ENCODE data around the gene ZNF644. TPM values are rescaled to one million over a fixed set of nuclear protein-coding genes. Genes with fewer than 3 reads are reported as not detected.

The ZNF644 gene
- total and polyA plus RNA-seq, 2 donors (not counting 1 experiment from before 2014, with no cell fraction given), result 9.6 to 124 TPM

GRCh38 chr1:91031081-91031480 lies 9.2 kb upstream of the ZNF644 start:
- Histone ChIP-seq H3K9me3 (ENCODE audit: control extremely low read depth in 1 of 3, control insufficient read depth in 2 of 3, insufficient read depth in 1 of 3, low read length in 2 of 3) (peaks cover 0 to 1% (median 0%) of the 10 kb centered on the region in 3 donors), H3K4me3 (ENCODE audit: control extremely low read depth in 1 of 5, extremely low read depth in 1 of 5, insufficient read depth in 1 of 5, low read depth in 2 of 5, low read length in 4 of 5) (no peak overlapping the region), H3K27me3 (replicated peaks in 1 of 4; ENCODE audit: control extremely low read depth in 1 of 4, control insufficient read depth in 3 of 4, insufficient read depth in 4 of 4, low read length in 3 of 4) (peaks cover 0 to 5% (median 0%) of the 10 kb centered on the region in 4 experiments), H3K4me2 (replicated peaks; ENCODE audit: low read depth, low read length, poor library complexity, severe bottlenecking) (no peak overlapping the region), H3K4me1 (ENCODE audit: control insufficient read depth in 2 of 2, insufficient read depth in 2 of 2, low read length in 2 of 2) (no peaks in the 10 kb centered on the region), H3K79me2 (ENCODE audit: control insufficient read depth, insufficient read depth, low read length) (no peaks in the 10 kb centered on the region), H3K36me3 (replicated peaks in 1 of 2; ENCODE audit: control extremely low read depth in 1 of 2, control insufficient read depth in 1 of 2, extremely low read depth in 1 of 2, insufficient read depth in 2 of 2, low read length in 1 of 2) (no peaks in the 10 kb centered on the region), H2AFZ (ENCODE audit: insufficient read depth, low read depth, low read length, poor library complexity, severe bottlenecking) (no peak overlapping the region), H4K20me1 (ENCODE audit: control insufficient read depth, insufficient read depth, low read length, poor library complexity, severe bottlenecking) (no peaks in the 10 kb centered on the region), H3K27ac (ENCODE audit: low read length in 2 of 2) (no peak overlapping the region), H3K9ac (ENCODE audit: low read length) (no peak overlapping the region)
- TF ChIP-seq CTCF (IDR thresholded peaks at IDR 0.05) (no peak), EZH2 (IDR thresholded peaks at IDR 0.05; ENCODE audit: borderline replicate concordance, insufficient read depth, low read depth, low read length, poor library complexity, severe bottlenecking) (no peak)
- DNase-seq (no peak), ATAC-seq (ENCODE audit: low read depth) (no peak)
- 100% methylated on average over 1 of the region's 1 CpG for WGBS (ENCODE audit: insufficient coverage)
- ChIA-PET CTCF (no interaction called here), POLR2A (interaction anchor here (0.7 kb wide), 1 partner anchor 235 kb away, joined by 3 read pairs; no protein-coding TSS in a partner anchor)
- H3K4me1 Mint-ChIP-seq, result no peaks in the 10 kb centered on the region
- intact Hi-C loops (cut with micrococcal nuclease), result no loop called here
- peaks cover 11% of the 10 kb centered on the region for H3K27me3 Mint-ChIP-seq
- H3K4me3 Mint-ChIP-seq, result no peak overlapping the region
- no peak overlapping the region for H3K27ac Mint-ChIP-seq
- no peaks in the 10 kb centered on the region for H3K9me3 Mint-ChIP-seq (ENCODE audit: insufficient read depth)

- intact Hi-C loops (cut with micrococcal nuclease), result no loop called here
- no peak overlapping the region for H3K4me2 ChIP-seq (replicated peaks; ENCODE audit: low read depth, low read length, poor library complexity, severe bottlenecking)
- no peaks in the 10 kb centered on the region for H3K36me3 ChIP-seq (replicated peaks in 1 of 2; ENCODE audit: control extremely low read depth in 1 of 2, control insufficient read depth in 1 of 2, extremely low read depth in 1 of 2, insufficient read depth in 2 of 2, low read length in 1 of 2)
- Mint-ChIP-seq H3K9me3 (ENCODE audit: insufficient read depth) (no peaks in the 10 kb centered on the region), H3K27ac (no peak overlapping the region), H3K27me3 (peaks cover 7% of the 10 kb centered on the region), H3K4me1 (peaks cover 32% of the 10 kb centered on the region), H3K4me3 (no peak overlapping the region)
- H2AFZ ChIP-seq (ENCODE audit: insufficient read depth, low read depth, low read length, poor library complexity, severe bottlenecking), result no peak overlapping the region
- TF ChIP-seq CTCF (IDR thresholded peaks at IDR 0.05) (peak; percentile 26), EZH2 (IDR thresholded peaks at IDR 0.05; ENCODE audit: borderline replicate concordance, insufficient read depth, low read depth, low read length, poor library complexity, severe bottlenecking) (no peak)
- H3K9ac ChIP-seq (ENCODE audit: low read length), result no peak overlapping the region
- 80% methylated on average over 1 of the region's 1 CpG for WGBS (ENCODE audit: insufficient coverage)
- no peak for ATAC-seq (ENCODE audit: low read depth)
- POLR2A ChIA-PET, result no interaction called here
- H3K4me1 ChIP-seq (ENCODE audit: control insufficient read depth in 2 of 2, insufficient read depth in 2 of 2, low read length in 2 of 2), result peaks cover 25 to 31% of the 10 kb centered on the region in 2 donors
- no peaks in the 10 kb centered on the region for H3K27me3 ChIP-seq (replicated peaks in 1 of 4; ENCODE audit: control extremely low read depth in 1 of 4, control insufficient read depth in 3 of 4, insufficient read depth in 4 of 4, low read length in 3 of 4)
- H3K79me2 ChIP-seq (ENCODE audit: control insufficient read depth, insufficient read depth, low read length), result peaks cover 14% of the 10 kb centered on the region
- no peak overlapping the region for H3K27ac ChIP-seq (ENCODE audit: low read length in 2 of 2)
- no peak for DNase-seq
- peaks cover 0 to 1% (median 0%) of the 10 kb centered on the region in 3 donors for H3K9me3 ChIP-seq (ENCODE audit: control extremely low read depth in 1 of 3, control insufficient read depth in 2 of 3, insufficient read depth in 1 of 3, low read length in 2 of 3)
- CTCF ChIA-PET, result interaction anchor here (0.8 to 3.0 kb wide), 5 partner anchors 10 to 139 kb away, joined by 3 to 13 read pairs (median 5); no protein-coding TSS in a partner anchor
- H4K20me1 ChIP-seq (ENCODE audit: control insufficient read depth, insufficient read depth, low read length, poor library complexity, severe bottlenecking), result no peaks in the 10 kb centered on the region
- H3K4me3 ChIP-seq (ENCODE audit: control extremely low read depth in 1 of 5, extremely low read depth in 1 of 5, insufficient read depth in 1 of 5, low read depth in 2 of 5, low read length in 4 of 5), result no peak overlapping the region
Measured at GRCh38 chr1:91026777-91027176, 4.9 kb upstream of the ZNF644 start.
